Limb (tissue), 2 donors: ENCODE measurements around the gene RIPOR3.
A peak's percentile ranks its signal among the peaks of the same experiment; 100 is the strongest.
"Not testable (repeated sequence)": the region's sequence is repeated elsewhere in the genome, so short reads cannot be mapped to it uniquely, and the experiment has no call there.

ENCODE experiments used
- DNase-seq, 2 donors: peaks; one replicate each; pipeline ENCODE4 v3.0.0-alpha.2; 2016; ENCODE audit errors: extremely low spot score in 2 of 2

RIPOR3 gene

GRCh38 chr20:50724851-50725723, 33.7 kb upstream of the RIPOR3 start:
- peak; percentile 23 to 49 for DNase-seq

DNA sequence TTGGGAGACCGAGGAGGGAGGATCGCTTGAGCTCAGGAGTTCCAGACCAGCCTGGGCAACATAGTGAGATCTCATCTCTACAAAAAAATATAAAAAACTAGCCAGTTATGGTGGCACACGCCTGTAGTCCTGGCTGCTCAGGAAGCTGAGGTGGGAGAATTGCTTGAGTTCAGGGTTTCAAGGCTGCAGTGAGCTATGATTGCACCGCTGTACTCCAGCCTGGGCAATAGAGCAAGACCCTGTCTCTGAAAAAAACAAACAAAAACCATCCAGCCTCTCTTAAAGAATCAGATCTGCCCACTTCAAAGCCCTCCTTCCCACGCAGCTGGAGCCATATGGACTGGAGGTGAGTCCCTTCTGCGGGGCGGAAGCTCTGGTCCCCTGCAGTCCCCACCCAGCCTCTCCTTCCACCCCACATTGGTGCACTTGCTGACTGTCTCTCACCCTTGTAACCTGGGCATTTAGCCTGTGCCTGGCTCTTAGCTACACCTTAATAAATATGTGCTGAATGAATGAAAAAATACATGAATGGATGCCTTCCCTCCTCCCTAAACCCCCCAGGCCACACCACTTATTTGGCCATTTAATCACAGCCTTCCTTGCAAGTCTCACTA, 32.9 kb upstream of the RIPOR3 start:
- DNase-seq = no peak

GRCh38 chr20:50723672-50724071, 32.3 kb upstream of the RIPOR3 start:
- DNase-seq = no peak

DNA sequence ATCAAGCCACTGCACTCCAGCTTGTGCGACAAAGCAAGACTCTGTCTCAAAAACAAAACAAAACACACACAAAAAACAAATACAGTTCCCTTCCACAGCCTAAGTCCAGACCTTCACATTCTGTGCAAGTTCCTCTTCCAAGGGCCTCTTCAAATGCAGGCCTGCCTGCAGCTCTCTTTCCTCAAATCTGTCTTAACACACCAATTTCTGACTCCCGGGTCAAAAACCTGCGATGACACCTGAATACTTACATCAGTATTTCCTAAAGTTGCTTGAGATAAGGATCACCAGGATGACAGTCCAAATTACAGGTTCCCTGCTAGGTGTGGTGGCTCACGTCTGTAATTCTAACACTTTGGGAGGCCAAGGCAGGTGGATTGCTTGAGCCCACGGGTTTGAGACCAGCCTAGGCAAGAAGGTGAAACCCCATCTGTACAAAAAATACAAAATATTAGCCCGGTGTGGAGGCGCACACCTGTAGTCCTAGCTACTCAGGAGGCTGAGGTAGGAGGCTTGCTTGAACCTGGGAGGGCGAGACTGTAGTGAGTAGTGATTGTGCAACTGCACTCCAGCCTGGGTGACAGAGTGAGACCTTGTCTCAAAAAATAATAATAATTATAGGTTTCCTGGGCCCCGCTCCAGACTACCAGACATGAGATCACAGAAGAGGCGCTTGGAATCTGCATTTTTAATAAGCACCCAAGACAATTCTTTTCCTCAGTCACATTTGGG, 31.2 kb upstream of the RIPOR3 start:
- DNase-seq = no peak

DNA sequence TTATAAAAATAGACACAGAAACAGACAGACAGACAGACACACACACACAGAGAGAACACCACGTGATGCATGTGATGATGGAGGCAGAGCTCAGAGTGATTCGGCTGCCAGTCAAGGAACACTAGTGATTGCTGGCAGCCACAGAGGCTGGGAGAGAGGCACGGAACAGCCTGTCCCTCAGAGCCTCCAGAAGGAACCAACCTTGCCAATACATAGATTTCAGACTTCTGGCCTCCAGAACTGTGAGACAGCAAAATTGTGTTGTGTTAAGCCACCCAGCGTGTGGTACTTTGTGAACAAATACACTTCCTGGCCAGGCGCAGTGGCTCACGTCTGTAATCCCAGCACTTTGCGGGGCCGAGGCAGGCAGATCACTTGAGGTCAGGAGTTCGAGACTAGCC, 30.5 kb upstream of the RIPOR3 start:
- no peak for DNase-seq

GRCh38 chr20:50720582-50720981, 29.2 kb upstream of the RIPOR3 start:
- no peak for DNase-seq

GRCh38 chr20:50720026-50720425, 28.7 kb upstream of the RIPOR3 start:
- no peak for DNase-seq

DNA sequence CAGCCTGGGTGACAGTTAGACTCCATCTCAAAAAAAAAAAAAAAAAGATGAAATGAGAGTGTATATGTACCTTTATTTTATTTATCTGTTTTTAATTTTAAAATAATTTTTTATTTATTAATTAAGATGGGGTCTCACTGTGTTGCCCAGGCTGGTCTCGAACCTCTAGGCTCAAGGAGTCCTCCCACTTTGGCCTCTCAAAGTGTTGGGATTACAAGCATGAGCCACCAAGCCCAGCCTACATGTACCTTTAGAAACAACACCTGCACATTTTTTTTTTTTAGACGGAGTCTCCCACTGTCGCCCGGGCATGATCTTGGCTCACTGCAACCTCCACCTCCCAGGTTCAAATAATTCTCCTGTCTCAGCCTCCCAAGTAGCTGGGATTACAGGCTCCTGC, 28.0 kb upstream of the RIPOR3 start:
- DNase-seq = no peak

DNA sequence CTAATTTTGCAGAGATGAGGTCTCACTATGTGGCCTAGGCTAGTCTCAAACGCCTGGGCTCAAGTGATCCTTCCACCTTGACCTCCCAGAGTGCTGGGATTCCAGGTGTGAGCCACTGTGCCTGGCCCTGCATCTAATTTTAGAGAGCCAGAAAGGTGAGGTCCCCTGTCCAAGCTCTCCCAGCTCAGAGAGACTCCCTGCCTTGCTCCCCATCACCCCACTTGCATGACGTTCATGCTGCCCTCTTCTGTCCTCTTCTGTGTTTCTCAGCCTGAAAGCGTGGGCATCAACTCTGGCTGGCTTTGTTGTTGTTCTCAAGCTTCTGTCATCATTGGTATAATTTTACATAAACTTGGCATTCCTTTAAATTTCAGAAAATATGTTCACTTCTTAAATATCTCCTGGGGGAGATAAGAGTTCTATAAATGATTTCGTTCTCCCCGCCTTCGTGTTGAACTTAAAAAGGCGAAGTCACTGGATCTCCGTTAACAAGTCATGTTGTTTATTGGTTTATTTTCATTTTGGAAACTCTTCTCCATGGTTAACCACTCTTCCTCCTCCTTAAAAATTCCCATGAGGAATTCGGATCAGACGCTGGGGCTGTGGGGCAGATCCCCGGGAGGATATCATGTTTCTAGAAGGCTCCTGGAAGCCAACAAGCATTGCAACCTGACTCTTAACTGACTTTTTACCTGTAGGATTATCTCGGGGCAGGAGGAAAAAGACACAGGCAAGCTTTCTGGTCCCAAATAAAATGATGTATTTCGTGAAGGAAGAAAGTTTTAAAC, 26.8 kb upstream of the RIPOR3 start:
- DNase-seq = no peak

DNA sequence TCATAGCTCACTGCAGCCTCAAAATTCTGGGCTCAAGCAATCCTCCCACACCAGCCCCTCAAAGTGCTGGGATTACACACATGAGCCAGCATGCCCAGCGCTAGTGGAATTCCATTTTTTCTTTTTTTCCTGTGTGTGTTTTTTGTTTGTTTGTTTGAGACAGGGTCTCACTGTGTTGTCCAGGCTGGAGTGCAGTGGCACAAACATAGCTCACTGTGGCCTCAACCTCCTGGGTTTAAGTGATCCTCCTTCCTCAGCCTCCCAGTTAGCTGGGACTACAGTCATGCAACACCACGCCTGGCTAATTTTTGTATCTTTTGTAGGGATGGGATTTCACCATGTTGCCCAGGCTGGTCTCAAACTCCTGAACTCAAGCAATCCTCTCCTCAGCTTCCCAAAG, 26.0 kb upstream of the RIPOR3 start:
- DNase-seq = no peak

DNA sequence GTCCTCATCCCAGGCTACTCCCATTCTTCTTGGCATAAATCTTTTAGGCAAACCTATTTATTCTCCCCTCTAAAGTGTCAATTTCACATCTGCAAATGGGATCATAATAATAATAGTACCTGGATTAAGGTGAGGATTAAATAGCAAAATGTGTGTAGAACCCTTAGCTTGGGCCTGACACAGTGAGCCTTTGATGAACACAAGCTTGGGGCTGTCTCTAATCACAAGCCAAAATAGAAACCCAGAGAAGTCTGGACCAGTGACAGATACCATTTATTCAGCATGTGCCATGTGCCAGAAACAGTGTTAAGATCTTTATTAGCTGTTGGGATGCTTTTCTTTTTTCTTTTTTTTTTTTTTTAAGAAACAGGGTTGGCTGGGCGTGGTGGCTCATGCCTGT, 25.2 kb upstream of the RIPOR3 start:
- no peak for DNase-seq

- no peak for DNase-seq
Measured at GRCh38 chr20:50715694-50716093, 24.4 kb upstream of the RIPOR3 start.

GRCh38 chr20:50714426-50714825, 23.1 kb upstream of the RIPOR3 start:
- not testable (repeated sequence) for DNase-seq

GRCh38 chr20:50713657-50714101, 22.3 kb upstream of the RIPOR3 start:
- DNase-seq = no peak

- DNase-seq = no peak
Measured at GRCh38 chr20:50712771-50713656, 21.7 kb upstream of the RIPOR3 start.

DNA sequence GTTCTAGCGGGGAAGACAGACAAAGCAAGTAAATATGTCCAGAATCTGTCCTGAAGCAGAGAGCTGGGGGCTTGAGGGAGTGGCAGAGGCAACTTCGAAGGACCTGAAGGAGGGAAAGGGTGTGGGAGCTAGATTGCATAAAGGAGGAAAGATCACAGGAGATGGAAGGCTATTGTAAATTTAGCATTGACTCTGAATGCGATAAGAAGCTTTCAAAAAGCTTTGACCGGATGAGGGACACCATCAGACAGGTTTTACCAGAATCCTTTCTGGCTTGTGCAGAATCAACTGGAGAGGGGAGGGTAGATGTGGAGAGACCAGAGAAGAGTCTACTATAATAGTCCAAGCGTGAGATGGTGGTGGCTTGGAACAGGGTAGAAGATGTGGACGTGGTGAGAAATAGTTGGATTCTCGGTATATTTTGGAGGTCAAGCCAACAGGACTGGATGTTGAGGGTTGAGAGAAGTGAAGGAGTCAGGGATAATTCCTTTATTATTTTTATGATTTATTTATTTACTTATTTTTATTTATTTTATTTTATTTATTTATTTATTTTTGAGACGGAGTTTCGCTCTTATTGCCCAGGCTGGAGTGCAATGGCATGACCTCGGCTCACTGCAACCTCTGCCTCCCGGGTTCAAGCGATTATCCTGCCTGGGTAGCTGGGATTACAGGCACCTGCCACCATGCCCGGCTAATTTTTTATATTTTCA, 19.9 kb upstream of the RIPOR3 start:
- no peak for DNase-seq

GRCh38 chr20:50710492-50711063, 19.2 kb upstream of the RIPOR3 start:
- no peak for DNase-seq

GRCh38 chr20:50709636-50709973, 18.3 kb upstream of the RIPOR3 start:
- no peak for DNase-seq

DNA sequence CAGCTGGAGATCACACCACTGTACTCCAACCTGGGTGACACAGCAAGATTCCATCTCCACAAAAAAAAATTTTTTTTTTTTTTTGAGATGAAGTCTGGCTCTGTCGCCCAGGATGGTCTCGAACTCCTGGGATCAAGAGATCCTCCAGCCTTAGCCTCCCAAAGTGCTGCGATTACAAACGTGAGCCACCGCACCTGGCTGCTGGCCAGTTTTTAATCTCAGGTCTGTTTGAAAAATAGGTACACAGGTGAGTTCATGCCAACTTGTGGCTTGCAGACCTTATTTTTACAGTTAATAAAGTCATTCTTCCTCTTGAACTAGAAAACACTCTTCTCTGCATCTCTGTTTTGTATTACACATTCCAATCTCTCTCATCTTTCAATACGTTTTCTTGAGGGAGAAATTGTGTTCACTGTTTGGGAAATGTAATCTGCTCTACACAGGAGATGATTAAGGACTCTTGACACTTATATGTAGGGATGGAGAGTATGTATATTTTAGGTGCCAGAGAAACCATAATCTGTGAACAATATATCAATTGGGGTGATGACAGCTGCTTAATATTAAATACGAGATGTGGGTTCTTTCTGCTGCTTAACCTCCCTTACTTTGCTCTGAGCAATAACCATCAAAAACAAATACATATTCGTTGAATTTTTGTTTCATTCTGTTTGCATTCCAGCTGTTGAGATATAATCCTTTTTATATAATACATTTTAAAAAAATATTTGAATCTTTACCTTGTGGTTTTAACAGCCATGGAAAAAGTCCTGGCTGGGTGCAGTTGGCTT, 17.7 kb upstream of the RIPOR3 start:
- DNase-seq = peak in 1 of 2 donors; percentile 50
